HEK293T (cell line): Measurements from ENCODE around the gene RNF38.

Experiments used
- ARNT ChIP-seq: fragments of 450-650 bp; IDR thresholded peaks from 2 replicates; pipeline ENCODE4 v1.6.1; 2017; ENCODE audit warnings: mild to moderate bottlenecking
- BHLHE40 ChIP-seq: fragments of 450-650 bp; IDR thresholded peaks from 2 replicates; pipeline ENCODE4 v1.6.1; 2016; ENCODE audit warnings: mild to moderate bottlenecking, moderate library complexity, borderline replicate concordance
- FOXA1 ChIP-seq: fragments of 450-650 bp; IDR thresholded peaks from 2 replicates; pipeline ENCODE4 v1.6.1; 2016; ENCODE audit warnings: mild to moderate bottlenecking
- FOXM1 ChIP-seq: fragments of 450-650 bp; IDR thresholded peaks from 2 replicates; pipeline ENCODE4 v1.6.1; 2017; ENCODE audit warnings: mild to moderate bottlenecking, borderline replicate concordance
- L3MBTL2 ChIP-seq: fragments of 450-650 bp; conservative IDR thresholded peaks from 2 replicates; pipeline ENCODE4 v1.6.1; 2016; ENCODE audit warnings: mild to moderate bottlenecking
- SP1 ChIP-seq: fragments of 450-650 bp; IDR thresholded peaks from 2 replicates; pipeline ENCODE4 v1.6.1; 2017
- TARDBP ChIP-seq: fragments of 450-650 bp; IDR thresholded peaks from 2 replicates; pipeline ENCODE4 v1.6.1; 2016

- no peak for TF ChIP-seq FOXA1
- no peak for TF ChIP-seq ARNT
- no peak for TF ChIP-seq SP1
- TF ChIP-seq FOXM1, result no peak
- no peak for TF ChIP-seq L3MBTL2
- no peak for TF ChIP-seq TARDBP
- no peak for TF ChIP-seq BHLHE40
Measured at GRCh38 chr9:36358486-36358885, 41.6 kb downstream of the RNF38 start.
